GM12878 (cell line): ENCODE results near the gene CNPPD1. TPM values are rescaled to one million over a fixed set of nuclear protein-coding genes. Genes with fewer than 3 reads are reported as not detected.

Experiments used
- ATAC-seq: fragments of 200-7000 bp; cut with Tn5 transposase; 3 replicates; pipeline ENCODE4 v1.9.1; 2020; ENCODE audit warnings: mild to moderate bottlenecking, moderate library complexity
- BruUV-seq: library from RNA; stranded (reverse); fragments of 400-500 nt; replicated peaks from 2 replicates; lab custom pipeline; 2021; lab: Mats Ljungman, UMichigan
- CTCF ChIA-PET: fragments of 300-600 bp; sonication (Branson Sonifier 250); formaldehyde crosslinking; extraction: SDS; loops from one replicate; lab custom pipeline; 2021; ENCODE audit warnings: inconsistent platforms; lab: Yijun Ruan, JAX
- POLR2A ChIA-PET: fragments of 350-600 bp; formaldehyde crosslinking; extraction: SDS; loops from one replicate; lab custom pipeline; 2021; ENCODE audit warnings: inconsistent platforms; lab: Charles Lee
- RAD21 ChIA-PET: fragments of 300-600 bp; sonication (Branson Sonifier 250); formaldehyde crosslinking; loops from one replicate; lab custom pipeline; 2023; ENCODE audit warnings: antibody characterized with exemption; ENCODE audit not compliant: unreplicated experiment; lab: Charles Lee
- SMC1A ChIA-PET: fragments of 300-600 bp; sonication (Branson Sonifier 250); formaldehyde crosslinking; loops from one replicate; lab custom pipeline; 2023; ENCODE audit not compliant: unreplicated experiment, uncharacterized antibody; lab: Charles Lee
- DNase-seq: peaks from one replicate; pipeline ENCODE4 v3.0.0-alpha.2; 2011; ENCODE audit warnings: low read depth, low spot score
- FAIRE-seq: peaks from 3 replicates; lab custom pipeline; 2011; peaks lifted over from hg19 to GRCh38; lab: Jason Lieb, UNC
- H2AFZ ChIP-seq: 2 replicates; pipeline ENCODE4 v1.6.0; 2011; ENCODE audit warnings: low read depth, low read length, control low read depth; ENCODE audit not compliant: control insufficient read depth
- H3K27ac ChIP-seq: 2 replicates; pipeline ENCODE4 v1.5.1; 2011; ENCODE audit warnings: control low read depth; ENCODE audit not compliant: control insufficient read depth, insufficient read depth
- H3K27me3 ChIP-seq, 2 experiments: replicated peaks in 1 of 2; 2 replicates each; pipeline versions ENCODE4 v1.6.0 to v1.6.1; 2011; ENCODE audit warnings: low read length in 1 of 2; ENCODE audit not compliant: control insufficient read depth in 2 of 2, insufficient read depth in 2 of 2
- H3K36me3 ChIP-seq, 2 experiments: 2 replicates each; pipeline ENCODE4 v1.5.1; 2011; ENCODE audit warnings: low read length in 1 of 2; ENCODE audit not compliant: control insufficient read depth in 2 of 2, insufficient read depth in 2 of 2
- H3K4me1 ChIP-seq: 2 replicates; pipeline ENCODE4 v1.6.1; 2011; ENCODE audit warnings: mild to moderate bottlenecking, low read length, moderate library complexity, mixed read lengths; ENCODE audit not compliant: control insufficient read depth, insufficient read depth
- H3K4me2 ChIP-seq: 2 replicates; pipeline ENCODE4 v1.6.0; 2011; ENCODE audit warnings: control low read depth; ENCODE audit not compliant: control insufficient read depth, insufficient read depth
- H3K4me3 ChIP-seq: fragments of 200-600 bp; sonication (generic); 2 replicates; pipeline ENCODE4 v1.5.1; 2016
- H3K79me2 ChIP-seq: 2 replicates; pipeline ENCODE4 v1.6.0; 2011; ENCODE audit warnings: low read length; ENCODE audit not compliant: control insufficient read depth, insufficient read depth
- H3K9ac ChIP-seq: 2 replicates; pipeline ENCODE4 v1.8.0; 2011; ENCODE audit warnings: low read length, control low read depth, mixed read lengths; ENCODE audit not compliant: control insufficient read depth, insufficient read depth
- H3K9me3 ChIP-seq: replicated peaks from 3 replicates; pipeline ENCODE4 v1.5.1; 2011; ENCODE audit warnings: mild to moderate bottlenecking, low read length; ENCODE audit not compliant: control insufficient read depth, insufficient read depth
- H4K20me1 ChIP-seq: 2 replicates; pipeline ENCODE4 v1.6.0; 2011; ENCODE audit not compliant: control insufficient read depth, insufficient read depth
- E2F8 ChIP-seq: fragments of 450-650 bp; IDR thresholded peaks from 2 replicates; pipeline ENCODE4 v1.6.1; 2018; ENCODE audit warnings: mild to moderate bottlenecking, low read depth, moderate library complexity; ENCODE audit not compliant: partially characterized antibody
- EGR1 ChIP-seq, 2 experiments: IDR thresholded peaks; 1 replicate in 1 of 2; 2 replicates in 1 of 2; pipeline ENCODE4 v1.6.1; 2011 to 2012; ENCODE audit warnings: low read depth in 2 of 2, low read length in 2 of 2, borderline replicate concordance in 1 of 2, mild to moderate bottlenecking in 1 of 2, moderate library complexity in 1 of 2
- ETV6 ChIP-seq, 2 experiments: fragments of 450-650 bp in 1 of 2; IDR thresholded peaks in 1 of 2; conservative IDR thresholded peaks in 1 of 2; 2 replicates each; pipeline ENCODE4 v1.6.1; 2014; ENCODE audit warnings: antibody characterized with exemption in 1 of 2, borderline replicate concordance in 1 of 2, low read depth in 1 of 2, mild to moderate bottlenecking in 1 of 2, moderate library complexity in 1 of 2
- FOS ChIP-seq: IDR thresholded peaks from 3 replicates; pipeline ENCODE4 v1.6.1; 2011; ENCODE audit warnings: borderline replicate concordance; ENCODE audit not compliant: insufficient read length; ENCODE audit errors: extremely low read depth
- HDAC6 ChIP-seq: fragments of 200-600 bp; sonication (generic); IDR thresholded peaks from one replicate; pipeline ENCODE4 v1.8.0; 2017; ENCODE audit warnings: antibody characterized with exemption; ENCODE audit not compliant: unreplicated experiment
- LARP7 ChIP-seq: fragments of 450-650 bp; IDR thresholded peaks from 2 replicates; pipeline ENCODE4 v1.6.1; 2017; ENCODE audit warnings: mild to moderate bottlenecking
- MEF2A ChIP-seq: IDR thresholded peaks from 2 replicates; pipeline ENCODE4 v1.6.1; 2011; ENCODE audit warnings: low read depth, mild to moderate bottlenecking, low read length, moderate library complexity; ENCODE audit not compliant: insufficient read depth
- PAX8 ChIP-seq: fragments of 450-650 bp; IDR thresholded peaks from 2 replicates; pipeline ENCODE4 v1.6.1; 2017; ENCODE audit warnings: mild to moderate bottlenecking, moderate library complexity
- PKNOX1 ChIP-seq: fragments of 450-650 bp; IDR thresholded peaks from 2 replicates; pipeline ENCODE4 v1.6.1; 2016; ENCODE audit warnings: mild to moderate bottlenecking
- RFX5 ChIP-seq: IDR thresholded peaks from 2 replicates; pipeline ENCODE4 v1.6.1; 2011; ENCODE audit warnings: low read depth, low read length, improper control_type of control experiment
- SMAD5 ChIP-seq: IDR thresholded peaks from 2 replicates; pipeline ENCODE4 v1.6.1; 2016; ENCODE audit warnings: antibody characterized with exemption, low read depth
- SPI1 ChIP-seq: IDR thresholded peaks from 2 replicates; pipeline ENCODE4 v1.6.1; 2011; ENCODE audit warnings: low read depth, mild to moderate bottlenecking, low read length, moderate library complexity, borderline replicate concordance; ENCODE audit not compliant: insufficient read depth
- ZBTB4 ChIP-seq: fragments of 450-650 bp; formaldehyde crosslinking; IDR thresholded peaks from 2 replicates; pipeline ENCODE4 v1.4.0; 2022; ENCODE audit warnings: mild to moderate bottlenecking, moderate library complexity
- WGBS: methylation state at CpG from one replicate; pipeline ENCODE4 v1.1.6; 2016; ENCODE audit warnings: low lambda C conversion rate; ENCODE audit not compliant: insufficient replicate concordance, insufficient coverage; ENCODE audit errors: missing lambda C conversion rate; 5-methylcytosine and 5-hydroxymethylcytosine counted together
- in situ Hi-C: fragments of 300-500 bp; cut with MboI; formaldehyde crosslinking; loops from 9 replicates; pipeline ENCODE4 v1.14.3; 2018; ENCODE audit warnings: mixed read lengths
- intact Hi-C: fragments of 100-400 bp; cut with micrococcal nuclease; formaldehyde crosslinking; loops from one replicate; pipeline ENCODE4 v1.14.2; 2022; ENCODE audit not compliant: unreplicated experiment
- polyA plus RNA-seq, 11 experiments: library from polyadenylated mRNA; depleted of rRNA in 4 of 11; unstranded in 6 of 11; stranded (reverse) in 5 of 11; fragments of >200 nt; fragmentation: Nextera tagmentation in 4 of 11; fragmentation: Illumina TruSeq in 1 of 11; extraction: Ambion mirVana in 4 of 11; extraction: Trizol in 1 of 11; gene quantifications; 1 replicate in 1 of 11; 2 replicates in 10 of 11; pipeline versions ENCODE4 v1.2.1 to v1.2.3, GENCODE V29; 2011 to 2016; ENCODE audit warnings: inconsistent platforms in 2 of 11, missing spikeins in 2 of 11, low read depth in 1 of 11
- total RNA-seq, 4 experiments: library from RNA; depleted of rRNA in 3 of 4; stranded (reverse); fragments of >200 nt in 3 of 4; fragmentation: Illumina TruSeq in 1 of 4; extraction: Trizol in 1 of 4; gene quantifications; 2 replicates each; pipeline versions ENCODE4 v1.2.1 to v1.2.3, GENCODE V29; 2013 to 2021

The CNPPD1 gene
- total and polyA plus RNA-seq, 10 of the 15 experiments (the other 5 are each of a cell fraction or from before 2014, with no cell fraction given): 12.2 to 86.6 (median 43.4) TPM

- POLR2A ChIA-PET: interaction anchor here (0.6 to 4.0 kb wide), 24 partner anchors 11 to 635 kb away, joined by 3 to 47 read pairs (median 5); partner anchors contain the start of genes ANKZF1, ATG9A, CNPPD1 and DNPEP
- SMC1A ChIA-PET: interaction anchor here (1.0 to 3.1 kb wide), 13 partner anchors 10 to 89 kb away, joined by 3 to 14 read pairs (median 5); partner anchors contain the start of genes ABCB6, CNPPD1, GLB1L and SLC23A3
- peak within 1 kb of the TSS; percentile 67 for H3K9ac ChIP-seq
- H3K9me3 ChIP-seq: no peaks in the 10 kb centered on the region
- peak within 1 kb of the TSS; percentile 92 for H3K4me2 ChIP-seq
- H3K79me2 ChIP-seq: no peaks in the 10 kb centered on the region; the same call in 1 of the 2 replicates
- peaks cover 8% of the 10 kb centered on the region for H3K4me1 ChIP-seq
- RAD21 ChIA-PET: interaction anchor here (0.7 to 2.9 kb wide), 14 partner anchors 10 to 88 kb away, joined by 3 to 21 read pairs (median 6); partner anchors contain the start of genes CNPPD1, DNAJB2, GLB1L and SLC23A3
- no peaks in the 10 kb centered on the region for H3K27me3 ChIP-seq
- peak within 1 kb of the TSS; percentile 96 for H2AFZ ChIP-seq
- FAIRE-seq (peak; percentile 49), DNase-seq (peak; percentile 52), ATAC-seq (peak; percentile 99)
- CTCF ChIA-PET: interaction anchor here (0.6 to 2.1 kb wide), 14 partner anchors 8 to 88 kb away, joined by 3 to 19 read pairs (median 4); partner anchors contain the start of genes ANKZF1, ATG9A, CNPPD1 and NHEJ1
- H3K27ac ChIP-seq: peak within 1 kb of the TSS; percentile 72
- TSS peak; percentile 94 for BruUV-seq
- H3K4me3 ChIP-seq: peak within 1 kb of the TSS; percentile 50
- H4K20me1 ChIP-seq: no peaks in the 10 kb centered on the region
- H3K36me3 ChIP-seq: peaks cover 0 to 4% of the 10 kb centered on the region in 2 experiments; a peak in 1 of 4 replicates
- in situ Hi-C loops (loop anchor here (5.0 kb wide), 1 partner anchor 34 kb away; the partner anchor contains the start of gene SLC23A3), intact Hi-C loops (loop anchor here (2.0 to 5.0 kb wide), 2 partner anchors 30 to 71 kb away; partner anchors contain the start of genes CNPPD1 and DNAJB2)
- under 1% methylated on average over 38 of the region's 76 CpGs for WGBS
- no peak for TF ChIP-seq FOS
- no peak for TF ChIP-seq ZBTB4 (CRISPR knock-in tag)
- no peak for TF ChIP-seq HDAC6
- TF ChIP-seq SMAD5: peak; percentile 92; the same call in 1 of the 2 replicates
- TF ChIP-seq ETV6 (conservative IDR thresholded peaks at IDR 0.05 in 1 of 2, IDR thresholded peaks at IDR 0.05 in 1 of 2; ENCODE audit: borderline replicate concordance in 1 of 2, low read depth in 1 of 2): no peak
- no peak for TF ChIP-seq PAX8
- TF ChIP-seq E2F8: no peak
- TF ChIP-seq LARP7: 0 out of 2 replicates have a peak, but pooled peaks have one; percentile 71
- no peak for TF ChIP-seq MEF2A
- TF ChIP-seq SPI1: 0 out of 2 replicates have a peak, but pooled peaks have one; percentile 1
- 0 out of 2 replicates have a peak, but pooled peaks have one; percentile 39 for TF ChIP-seq PKNOX1
- TF ChIP-seq EGR1 (IDR thresholded peaks at IDR 0.05; ENCODE audit: borderline replicate concordance in 1 of 2, low read depth in 2 of 2, low read length in 2 of 2): peak; percentile 42 to 84; a peak in 2 of 3 replicates
- no peak for TF ChIP-seq RFX5
These were observed 29.8 kb upstream of the CNPPD1 start, which contains the start of gene ZFAND2B for GRCh38 chr2:219206328-219207133. TSS of gene ZFAND2B (plus strand) at chr2:219206782. CDS start at chr2:219206988, 206 bp downstream.
